IMR-90 (cell line): ENCODE data around the gene SCAND1. TPM values are rescaled to one million over a fixed set of nuclear protein-coding genes. Genes with fewer than 3 reads are reported as not detected.

Experiments
- ATAC-seq: fragments of 200-7000 bp; cut with Tn5 transposase; 2 replicates; pipeline ENCODE4 v1.9.1; 2020; ENCODE audit warnings: low read depth, mild to moderate bottlenecking, moderate library complexity
- BruUV-seq: library from RNA; stranded (reverse); fragments of 400-500 nt; replicated peaks from 2 replicates; lab custom pipeline; 2021; lab: Mats Ljungman, UMichigan
- CTCF ChIA-PET: fragments of 300-600 bp; formaldehyde crosslinking; extraction: SDS; loops from one replicate; lab custom pipeline; 2021; ENCODE audit warnings: antibody characterized with exemption; lab: Yijun Ruan, JAX
- POLR2A ChIA-PET: fragments of 300-600 bp; sonication (Branson Sonifier 250); formaldehyde crosslinking; loops from one replicate; lab custom pipeline; 2022; ENCODE audit warnings: antibody characterized with exemption; ENCODE audit not compliant: unreplicated experiment; lab: Charles Lee
- DNase-seq: peaks from one replicate; pipeline ENCODE4 v3.0.0; 2013
- H2AFZ ChIP-seq: replicated peaks from 2 replicates; pipeline ENCODE3; 2013; ENCODE audit warnings: low read length, mild to moderate bottlenecking; ENCODE audit not compliant: poor library complexity
- H2AK5ac ChIP-seq: 2 replicates; pipeline ENCODE4 v1.6.1; 2013; ENCODE audit warnings: low read depth, low read length, inconsistent platforms
- H2AK9ac ChIP-seq: replicated peaks from 2 replicates; pipeline ENCODE3; 2013; ENCODE audit warnings: mild to moderate bottlenecking, low read depth, low read length, moderate library complexity; ENCODE audit not compliant: poor library complexity
- H2BK120ac ChIP-seq: 2 replicates; pipeline ENCODE4 v1.6.1; 2013; ENCODE audit warnings: low read depth, low read length, inconsistent platforms
- H2BK15ac ChIP-seq: 3 replicates; pipeline ENCODE4 v1.6.1; 2013; ENCODE audit warnings: low read depth, low read length, inconsistent platforms
- H2BK20ac ChIP-seq: 2 replicates; pipeline ENCODE4 v1.6.1; 2013; ENCODE audit warnings: low read depth, mild to moderate bottlenecking, inconsistent platforms, low read length, moderate library complexity
- H2BK5ac ChIP-seq: 2 replicates; pipeline ENCODE4 v1.6.1; 2013; ENCODE audit warnings: mild to moderate bottlenecking, low read depth, low read length, inconsistent platforms; ENCODE audit not compliant: poor library complexity, severe bottlenecking
- H3K14ac ChIP-seq: replicated peaks from 2 replicates; pipeline ENCODE4 v1.6.1; 2013; ENCODE audit warnings: low read depth, low read length, inconsistent platforms
- H3K18ac ChIP-seq: 2 replicates; pipeline ENCODE4 v1.6.1; 2013; ENCODE audit warnings: low read depth, low read length, control low read depth
- H3K23ac ChIP-seq: 2 replicates; pipeline ENCODE4 v1.6.1; 2013; ENCODE audit warnings: low read depth, low read length, inconsistent platforms
- H3K27ac ChIP-seq: 2 replicates; pipeline ENCODE4 v1.5.1; 2013; ENCODE audit warnings: mild to moderate bottlenecking, control low read depth, low read length; ENCODE audit not compliant: insufficient read depth
- H3K27me3 ChIP-seq: 2 replicates; pipeline ENCODE4 v1.6.1; 2013; ENCODE audit warnings: low read length; ENCODE audit not compliant: control insufficient read depth, insufficient read depth
- H3K36me3 ChIP-seq: 2 replicates; pipeline ENCODE4 v1.6.1; 2013; ENCODE audit warnings: low read length, mixed read lengths; ENCODE audit not compliant: control insufficient read depth, insufficient read depth
- H3K4ac ChIP-seq: 2 replicates; pipeline ENCODE4 v1.6.1; 2013; ENCODE audit warnings: low read depth, low read length, inconsistent platforms
- H3K4me1 ChIP-seq: 2 replicates; pipeline ENCODE4 v1.6.1; 2013; ENCODE audit warnings: low read length, mixed read lengths; ENCODE audit not compliant: control insufficient read depth, insufficient read depth
- H3K4me2 ChIP-seq: 2 replicates; pipeline ENCODE4 v1.6.1; 2013; ENCODE audit warnings: low read depth, mild to moderate bottlenecking, control low read depth, low read length, moderate library complexity
- H3K4me3 ChIP-seq: 2 replicates; pipeline ENCODE4 v1.5.1; 2013; ENCODE audit warnings: low read depth, mild to moderate bottlenecking, control low read depth, low read length, moderate library complexity; ENCODE audit not compliant: insufficient read depth
- H3K56ac ChIP-seq: 2 replicates; pipeline ENCODE4 v1.6.1; 2013; ENCODE audit warnings: low read length, inconsistent platforms; ENCODE audit not compliant: insufficient read depth; ENCODE audit errors: extremely low read depth
- H3K79me1 ChIP-seq, 2 experiments: 2 replicates each; pipeline ENCODE4 v1.6.1; 2013; ENCODE audit warnings: low read length in 2 of 2, inconsistent platforms in 1 of 2, low read depth in 1 of 2
- H3K9ac ChIP-seq: 2 replicates; pipeline ENCODE4 v1.6.1; 2013; ENCODE audit warnings: low read depth, low read length, control low read depth
- H3K9me1 ChIP-seq: 2 replicates; pipeline ENCODE4 v1.6.1; 2013; ENCODE audit warnings: low read length, inconsistent platforms; ENCODE audit not compliant: insufficient read depth
- H3K9me3 ChIP-seq: 2 replicates; pipeline ENCODE4 v1.6.1; 2013; ENCODE audit warnings: low read length; ENCODE audit not compliant: control insufficient read depth, insufficient read depth
- H4K20me1 ChIP-seq: 2 replicates; pipeline ENCODE4 v1.6.1; 2013; ENCODE audit warnings: low read length, inconsistent platforms; ENCODE audit not compliant: insufficient read depth
- H4K5ac ChIP-seq: 2 replicates; pipeline ENCODE4 v1.6.1; 2013; ENCODE audit warnings: mild to moderate bottlenecking, low read depth, low read length, control low read depth
- H4K8ac ChIP-seq, 2 experiments: 2 replicates each; pipeline ENCODE4 v1.6.1; 2013; ENCODE audit warnings: low read depth in 2 of 2, low read length in 2 of 2, control low read depth in 1 of 2, inconsistent platforms in 1 of 2
- H4K91ac ChIP-seq: 2 replicates; pipeline ENCODE4 v1.6.1; 2013; ENCODE audit warnings: low read depth, low read length, inconsistent platforms; ENCODE audit not compliant: insufficient read depth
- BHLHE40 ChIP-seq: fragments of 150-350 bp; IDR thresholded peaks from 2 replicates; pipeline ENCODE4 v1.6.1; 2016; ENCODE audit warnings: mild to moderate bottlenecking, low read depth, low read length
- CEBPB ChIP-seq: IDR thresholded peaks from 2 replicates; pipeline ENCODE4 v1.6.1; 2012; ENCODE audit warnings: low read depth, low read length, improper control_type of control experiment
- CHD1 ChIP-seq: IDR thresholded peaks from 2 replicates; pipeline ENCODE4 v1.6.1; 2012; ENCODE audit warnings: low read depth, low read length, improper control_type of control experiment
- FOS ChIP-seq: fragments of 150-350 bp; IDR thresholded peaks from 2 replicates; pipeline ENCODE4 v1.6.1; 2016; ENCODE audit warnings: low read depth, low read length
- MAFK ChIP-seq: IDR thresholded peaks from 2 replicates; pipeline ENCODE4 v1.6.1; 2012; ENCODE audit warnings: low read depth, low read length, improper control_type of control experiment
- MAZ ChIP-seq: IDR thresholded peaks from 2 replicates; pipeline ENCODE4 v1.6.1; 2012; ENCODE audit warnings: low read depth, mild to moderate bottlenecking, low read length, improper control_type of control experiment, moderate library complexity, borderline replicate concordance
- MXI1 ChIP-seq: IDR thresholded peaks from 2 replicates; pipeline ENCODE4 v1.6.1; 2012; ENCODE audit warnings: low read depth, mild to moderate bottlenecking, low read length, moderate library complexity, borderline replicate concordance
- NFE2L2 ChIP-seq: fragments of 150-350 bp; IDR thresholded peaks from 2 replicates; pipeline ENCODE4 v1.6.1; 2016; ENCODE audit warnings: low read depth, mild to moderate bottlenecking, low read length
- POLR2A ChIP-seq: IDR thresholded peaks from 2 replicates; pipeline ENCODE4 v1.6.1; 2012; ENCODE audit warnings: mild to moderate bottlenecking, low read depth, low read length
- RAD21 ChIP-seq: IDR thresholded peaks from 2 replicates; pipeline ENCODE4 v1.6.1; 2012; ENCODE audit warnings: low read length, improper control_type of control experiment
- RFX5 ChIP-seq: IDR thresholded peaks from 2 replicates; pipeline ENCODE4 v1.8.0; 2012; ENCODE audit warnings: low read depth, mild to moderate bottlenecking, low read length, moderate library complexity
- WGBS, 2 experiments: methylation state at CpG; one replicate each; pipeline versions ENCODE4 v1.1.5 to v1.1.7; 2013; ENCODE audit warnings: missing lambda C conversion rate in 2 of 2; ENCODE audit not compliant: insufficient read length in 1 of 2; ENCODE audit errors: extremely low coverage in 2 of 2; 5-methylcytosine and 5-hydroxymethylcytosine counted together
- dilution Hi-C: fragments of 300-500 bp; cut with HindIII; formaldehyde crosslinking; loops from one replicate; pipeline ENCODE4 v1.14.3; 2018; ENCODE audit warnings: low sequenced_read_pairs; ENCODE audit not compliant: unreplicated experiment
- in situ Hi-C: fragments of 300-500 bp; cut with MboI; formaldehyde crosslinking; loops from 3 replicates; pipeline ENCODE4 v1.14.3; 2019; ENCODE audit warnings: low sequenced_read_pairs, inconsistent platforms, mixed read lengths
- intact Hi-C: fragments of 100-400 bp; cut with micrococcal nuclease; formaldehyde crosslinking; loops from 2 replicates; pipeline ENCODE4 v1.10.0; 2022
- polyA plus RNA-seq, 3 experiments: library from polyadenylated mRNA; depleted of rRNA; stranded (reverse); fragments of >200 nt; gene quantifications; 2 replicates each; pipeline ENCODE4 v1.2.3, GENCODE V29; 2012; ENCODE audit warnings: low replicate concordance in 1 of 3
- total RNA-seq: library from RNA; depleted of rRNA; stranded (reverse); fragments of >200 nt; gene quantifications from 2 replicates; pipeline ENCODE4 v1.2.3, GENCODE V29; 2012
- TF ChIP-seq, protein P1 (sequence below): conservative IDR thresholded peaks from 2 replicates; pipeline ENCODE4 v1.5.1; 2012; ENCODE audit warnings: mild to moderate bottlenecking, low read depth, low read length, improper control_type of control experiment
- TF ChIP-seq, protein P2 (sequence below): fragments of 150-350 bp; IDR thresholded peaks from 2 replicates; pipeline ENCODE4 v1.6.1; 2016; ENCODE audit warnings: low read depth, mild to moderate bottlenecking, low read length, moderate library complexity, borderline replicate concordance

Gene SCAND1
- total and polyA plus RNA-seq, 2 of the 4 experiments (the other 2 are of a cell fraction), result 7.5 to 26.8 TPM

DNA sequence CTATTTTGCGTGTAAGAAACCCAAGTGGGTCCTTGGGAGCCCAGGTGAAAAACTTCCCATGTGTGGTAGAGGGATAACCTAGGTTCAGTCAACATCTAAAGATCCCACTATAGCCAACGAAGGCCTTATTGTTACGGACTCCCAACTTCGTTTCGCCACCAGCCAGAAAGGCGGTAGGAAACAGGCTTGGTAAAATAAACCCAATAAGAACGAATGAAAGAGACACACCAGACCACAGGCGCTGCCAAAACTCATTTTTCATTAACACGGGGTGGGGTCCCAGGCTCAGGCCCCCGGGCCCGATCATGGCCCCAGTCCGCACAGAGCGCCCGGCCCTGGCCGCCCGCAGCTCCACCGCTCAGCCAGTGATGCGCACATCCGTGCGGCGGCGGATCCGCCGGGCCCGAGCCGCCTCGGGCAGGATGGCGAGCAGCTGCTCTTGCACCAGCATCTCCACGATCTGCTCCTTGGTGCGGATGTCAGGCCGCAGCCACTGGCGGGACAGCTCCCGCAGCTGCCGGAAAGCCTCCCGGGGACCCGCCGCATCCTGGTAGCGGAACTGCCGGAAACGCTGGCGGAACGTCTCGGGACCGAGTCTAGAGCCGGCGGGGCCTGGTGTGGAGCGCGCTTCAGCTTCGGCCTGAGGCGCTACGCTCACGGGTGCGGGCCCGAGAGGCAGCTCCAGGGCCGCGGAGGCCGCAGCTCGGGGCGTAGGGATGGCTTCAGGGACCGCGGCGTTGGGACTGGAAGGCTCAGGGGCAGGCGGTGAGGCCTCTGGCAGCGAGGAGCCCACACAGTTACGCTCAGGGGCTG lies 709 bp downstream of the SCAND1 start:
- Histone ChIP-seq H3K27ac (peak overlapping the region; percentile 85), H3K18ac (no peak overlapping the region; the same call in 1 of the 2 replicates), H3K56ac (peak overlapping the region; percentile 44), H3K9me1 (no peaks in the 10 kb centered on the region), H3K36me3 (0 out of 2 replicates have a peak, but pooled peaks cover 2% of the 10 kb centered on the region), H3K14ac (peak overlapping the region; percentile 86), H2BK20ac (no peak overlapping the region), H3K9me3 (no peaks in the 10 kb centered on the region), H3K23ac (peak overlapping the region; percentile 37), H4K8ac (peak overlapping the region; percentile 66 to 77), H3K4me1 (peaks cover 3% of the 10 kb centered on the region; the same call in 1 of the 2 replicates), H3K79me1 (peaks cover 5 to 38% of the 10 kb centered on the region in 2 experiments; a peak in 3 of 4 replicates), H2AK5ac (peak overlapping the region; percentile 79), H4K5ac (peak overlapping the region; percentile 30), H3K9ac (peak overlapping the region; percentile 87), H3K4ac (peak overlapping the region; percentile 92), H2BK15ac (no peak overlapping the region), H4K20me1 (peaks cover 22% of the 10 kb centered on the region), H2AK9ac (peak overlapping the region; percentile 98), H4K91ac (peak overlapping the region; percentile 89), H3K4me2 (peak overlapping the region; percentile 98), H3K27me3 (no peaks in the 10 kb centered on the region), H2AFZ (peak overlapping the region; percentile 100), H2BK120ac (peak overlapping the region; percentile 53; the same call in 1 of the 2 replicates), H3K4me3 (peak overlapping the region; percentile 69), H2BK5ac (peak overlapping the region; percentile 91)
- ChIA-PET POLR2A (interaction anchor here (0.6 to 1.6 kb wide), 4 partner anchors 14 to 217 kb away, joined by 3 to 12 read pairs (median 6); partner anchors contain the start of gene RBM39), CTCF (interaction anchor here (0.5 to 3.4 kb wide), 23 partner anchors 9 to 1131 kb away, joined by 3 to 12 read pairs (median 5); no protein-coding TSS in a partner anchor)
- in situ Hi-C loops, result no loop called here
- ATAC-seq, result peak; percentile 29
- intact Hi-C loops, result loop anchor here (5.0 kb wide), 2 partner anchors 211 to 256 kb away; partner anchors contain the start of genes NFS1, RBM39 and ROMO1
- DNase-seq, result peak; percentile 28
- dilution Hi-C loops, result no loop called here
- BruUV-seq, result TSS peak; percentile 92
- 1% methylated on average over 43 of the region's 65 CpGs; no CpG with 5 or more reads in 1 of the 2 experiments for WGBS, 2 experiments
- TF ChIP-seq FOS (no peak), POLR2A (no peak), MAFK (no peak), CHD1 (no peak; the same call in 1 of the 2 replicates), BHLHE40 (no peak), MAZ (no peak), RFX5 (no peak), MXI1 (no peak), RAD21 (no peak), CEBPB (no peak), NFE2L2 (no peak)
- TF ChIP-seq, protein P1, sequence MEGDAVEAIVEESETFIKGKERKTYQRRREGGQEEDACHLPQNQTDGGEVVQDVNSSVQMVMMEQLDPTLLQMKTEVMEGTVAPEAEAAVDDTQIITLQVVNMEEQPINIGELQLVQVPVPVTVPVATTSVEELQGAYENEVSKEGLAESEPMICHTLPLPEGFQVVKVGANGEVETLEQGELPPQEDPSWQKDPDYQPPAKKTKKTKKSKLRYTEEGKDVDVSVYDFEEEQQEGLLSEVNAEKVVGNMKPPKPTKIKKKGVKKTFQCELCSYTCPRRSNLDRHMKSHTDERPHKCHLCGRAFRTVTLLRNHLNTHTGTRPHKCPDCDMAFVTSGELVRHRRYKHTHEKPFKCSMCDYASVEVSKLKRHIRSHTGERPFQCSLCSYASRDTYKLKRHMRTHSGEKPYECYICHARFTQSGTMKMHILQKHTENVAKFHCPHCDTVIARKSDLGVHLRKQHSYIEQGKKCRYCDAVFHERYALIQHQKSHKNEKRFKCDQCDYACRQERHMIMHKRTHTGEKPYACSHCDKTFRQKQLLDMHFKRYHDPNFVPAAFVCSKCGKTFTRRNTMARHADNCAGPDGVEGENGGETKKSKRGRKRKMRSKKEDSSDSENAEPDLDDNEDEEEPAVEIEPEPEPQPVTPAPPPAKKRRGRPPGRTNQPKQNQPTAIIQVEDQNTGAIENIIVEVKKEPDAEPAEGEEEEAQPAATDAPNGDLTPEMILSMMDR, result no peak
- TF ChIP-seq, protein P2, sequence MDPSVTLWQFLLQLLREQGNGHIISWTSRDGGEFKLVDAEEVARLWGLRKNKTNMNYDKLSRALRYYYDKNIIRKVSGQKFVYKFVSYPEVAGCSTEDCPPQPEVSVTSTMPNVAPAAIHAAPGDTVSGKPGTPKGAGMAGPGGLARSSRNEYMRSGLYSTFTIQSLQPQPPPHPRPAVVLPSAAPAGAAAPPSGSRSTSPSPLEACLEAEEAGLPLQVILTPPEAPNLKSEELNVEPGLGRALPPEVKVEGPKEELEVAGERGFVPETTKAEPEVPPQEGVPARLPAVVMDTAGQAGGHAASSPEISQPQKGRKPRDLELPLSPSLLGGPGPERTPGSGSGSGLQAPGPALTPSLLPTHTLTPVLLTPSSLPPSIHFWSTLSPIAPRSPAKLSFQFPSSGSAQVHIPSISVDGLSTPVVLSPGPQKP, result no peak
